HepG2 (cell line): ENCODE data around the gene DLL4. TPM values are rescaled to one million over a fixed set of nuclear protein-coding genes. Genes with fewer than 3 reads are reported as not detected.
A peak's percentile ranks its signal among the peaks of the same experiment; 100 is the strongest.

Experiments used
- DZIP1 ChIP-seq: sonication (generic); formaldehyde crosslinking; IDR thresholded peaks from 2 replicates; pipeline ENCODE4 v1.5.0; 2020; ENCODE audit warnings: mild to moderate bottlenecking, missing genetic modification reagents
- ELF4 ChIP-seq: sonication (generic); formaldehyde crosslinking; IDR thresholded peaks from 2 replicates; pipeline ENCODE4 v1.5.0; 2020; ENCODE audit warnings: missing genetic modification reagents, mild to moderate bottlenecking, moderate library complexity, borderline replicate concordance
- GATAD1 ChIP-seq: IDR thresholded peaks from 2 replicates; pipeline ENCODE4 v1.6.1; 2016; ENCODE audit warnings: missing genetic modification reagents, missing compliant biosample characterization
- NPAS2 ChIP-seq: sonication (generic); formaldehyde crosslinking; IDR thresholded peaks from 2 replicates; pipeline ENCODE4 v1.8.0; 2022; ENCODE audit warnings: mild to moderate bottlenecking, missing genetic modification reagents, borderline replicate concordance
- SALL2 ChIP-seq: sonication (generic); formaldehyde crosslinking; IDR thresholded peaks from 2 replicates; pipeline ENCODE4 v1.8.1; 2023; ENCODE audit warnings: mild to moderate bottlenecking, missing genetic modification reagents, inconsistent platforms
- SIN3A ChIP-seq: IDR thresholded peaks from 2 replicates; pipeline ENCODE4 v1.6.1; 2011; ENCODE audit warnings: low read depth, mild to moderate bottlenecking, control low read depth, low read length, borderline replicate concordance
- TEAD3 ChIP-seq: optimal IDR thresholded peaks from 2 replicates; pipeline ENCODE3; 2016; ENCODE audit warnings: borderline replicate concordance
- THAP9 ChIP-seq: sonication (generic); formaldehyde crosslinking; IDR thresholded peaks from 2 replicates; pipeline ENCODE4; 2020; ENCODE audit warnings: missing genetic modification reagents, mild to moderate bottlenecking, borderline replicate concordance
- ZC3H13 ChIP-seq: sonication (generic); formaldehyde crosslinking; IDR thresholded peaks from 2 replicates; pipeline ENCODE4 v1.8.1; 2023; ENCODE audit warnings: mild to moderate bottlenecking, missing genetic modification reagents, moderate library complexity
- ZMYM4 ChIP-seq: sonication (generic); formaldehyde crosslinking; IDR thresholded peaks from 2 replicates; pipeline ENCODE4 v1.8.1; 2023; ENCODE audit warnings: mild to moderate bottlenecking, missing genetic modification reagents
- ZNF367 ChIP-seq: sonication (generic); formaldehyde crosslinking; IDR thresholded peaks from 2 replicates; pipeline ENCODE4 v1.4.0; 2020; ENCODE audit warnings: missing genetic modification reagents, borderline replicate concordance
- ZNF639 ChIP-seq: conservative IDR thresholded peaks from 2 replicates; pipeline ENCODE4 v1.6.1; 2018; ENCODE audit warnings: missing genetic modification reagents
- polyA plus RNA-seq, 8 experiments: library from polyadenylated mRNA; depleted of rRNA in 3 of 8; stranded (reverse) in 7 of 8; unstranded in 1 of 8; fragments of >200 nt; fragmentation: Illumina TruSeq in 4 of 8; extraction: Trizol in 4 of 8; gene quantifications; 2 replicates each; pipeline versions ENCODE4 v1.2.1 to v1.2.3, GENCODE V29; 2011 to 2016; ENCODE audit warnings: low read depth in 4 of 8, missing spikeins in 1 of 8, mixed read lengths in 1 of 8; ENCODE audit not compliant: insufficient read depth in 1 of 8
- total RNA-seq, 5 experiments: library from RNA; depleted of rRNA; stranded (reverse); fragments of >200 nt; fragmentation: Illumina TruSeq; extraction: Trizol; gene quantifications; 2 replicates each; pipeline ENCODE4 v1.2.3, GENCODE V29; 2016; ENCODE audit warnings: low read depth in 1 of 5
- TF ChIP-seq, protein P1 (sequence below): sonication (generic); formaldehyde crosslinking; IDR thresholded peaks from 2 replicates; pipeline ENCODE4 v1.4.0; 2020; ENCODE audit warnings: missing genetic modification reagents, borderline replicate concordance
- TF ChIP-seq, protein P2 (sequence below): sonication (generic); formaldehyde crosslinking; IDR thresholded peaks from 2 replicates; pipeline ENCODE4 v1.5.1; 2020; ENCODE audit warnings: mild to moderate bottlenecking, missing genetic modification reagents

Gene DLL4
- total and polyA plus RNA-seq, 2 of the 13 experiments (the other 11 are each of a cell fraction or from before 2014, with no cell fraction given), result 0.20 to 0.25 TPM

DNA sequence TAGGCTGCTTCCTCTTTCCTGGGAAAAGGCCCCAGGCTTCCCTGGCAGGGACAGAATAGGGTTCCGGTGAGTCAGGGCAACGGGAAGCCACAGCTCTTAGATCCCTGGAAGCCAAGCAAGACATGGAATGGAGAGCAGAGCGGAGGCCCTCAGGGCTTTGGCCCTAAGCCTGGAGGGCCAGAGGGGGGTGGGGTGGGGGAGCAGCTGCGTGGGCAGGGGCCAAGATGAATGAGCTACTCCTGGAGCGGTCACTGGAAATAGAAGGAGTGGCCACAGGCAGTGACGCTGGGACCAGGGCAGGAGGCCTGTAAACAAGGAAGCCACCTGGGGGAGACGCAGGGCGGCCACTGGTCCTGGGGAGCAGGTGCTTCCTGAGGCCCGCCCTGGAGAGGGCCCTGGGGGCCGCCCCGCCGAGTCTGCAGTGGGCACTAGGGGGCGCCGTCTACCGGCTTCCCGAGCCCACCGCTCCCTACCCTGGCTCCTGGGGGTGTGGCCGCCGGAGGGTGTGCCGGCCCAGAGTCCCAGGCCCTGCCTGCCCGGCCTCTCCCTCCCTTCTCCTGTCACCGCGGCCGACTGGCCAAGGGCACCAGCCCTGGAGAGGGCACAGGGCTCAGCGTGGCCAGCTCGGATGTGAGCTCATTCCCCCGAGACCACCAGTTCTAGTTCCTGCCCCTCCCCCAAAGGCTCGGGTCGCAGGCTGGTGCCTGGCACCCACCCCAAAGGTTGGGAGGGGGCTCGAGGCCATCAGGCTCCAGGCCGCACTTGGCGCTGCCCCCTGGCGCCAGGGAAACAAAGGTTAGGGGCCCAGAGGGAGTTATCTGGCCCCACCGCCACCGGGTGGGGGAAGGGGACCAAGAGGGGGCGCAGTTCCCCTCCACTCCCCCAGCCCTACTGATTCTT is 22.8 kb upstream of the DLL4 start (continued):
- TF ChIP-seq, protein P1, sequence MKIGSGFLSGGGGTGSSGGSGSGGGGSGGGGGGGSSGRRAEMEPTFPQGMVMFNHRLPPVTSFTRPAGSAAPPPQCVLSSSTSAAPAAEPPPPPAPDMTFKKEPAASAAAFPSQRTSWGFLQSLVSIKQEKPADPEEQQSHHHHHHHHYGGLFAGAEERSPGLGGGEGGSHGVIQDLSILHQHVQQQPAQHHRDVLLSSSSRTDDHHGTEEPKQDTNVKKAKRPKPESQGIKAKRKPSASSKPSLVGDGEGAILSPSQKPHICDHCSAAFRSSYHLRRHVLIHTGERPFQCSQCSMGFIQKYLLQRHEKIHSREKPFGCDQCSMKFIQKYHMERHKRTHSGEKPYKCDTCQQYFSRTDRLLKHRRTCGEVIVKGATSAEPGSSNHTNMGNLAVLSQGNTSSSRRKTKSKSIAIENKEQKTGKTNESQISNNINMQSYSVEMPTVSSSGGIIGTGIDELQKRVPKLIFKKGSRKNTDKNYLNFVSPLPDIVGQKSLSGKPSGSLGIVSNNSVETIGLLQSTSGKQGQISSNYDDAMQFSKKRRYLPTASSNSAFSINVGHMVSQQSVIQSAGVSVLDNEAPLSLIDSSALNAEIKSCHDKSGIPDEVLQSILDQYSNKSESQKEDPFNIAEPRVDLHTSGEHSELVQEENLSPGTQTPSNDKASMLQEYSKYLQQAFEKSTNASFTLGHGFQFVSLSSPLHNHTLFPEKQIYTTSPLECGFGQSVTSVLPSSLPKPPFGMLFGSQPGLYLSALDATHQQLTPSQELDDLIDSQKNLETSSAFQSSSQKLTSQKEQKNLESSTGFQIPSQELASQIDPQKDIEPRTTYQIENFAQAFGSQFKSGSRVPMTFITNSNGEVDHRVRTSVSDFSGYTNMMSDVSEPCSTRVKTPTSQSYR (CRISPR knock-in tag), result peak; percentile 55; the same call in 1 of the 2 replicates
- TF ChIP-seq SALL2 (CRISPR knock-in tag) (peak; percentile 71; the same call in 1 of the 2 replicates), DZIP1 (CRISPR knock-in tag) (no peak), NPAS2 (CRISPR knock-in tag) (no peak), TEAD3 (no peak), SIN3A (peak; percentile 85; the same call in 1 of the 2 replicates), THAP9 (peak; percentile 63; the same call in 1 of the 2 replicates), ZNF367 (CRISPR knock-in tag) (no peak), ZC3H13 (CRISPR knock-in tag) (peak; percentile 68), ZNF639 (CRISPR knock-in tag) (no peak), ZMYM4 (CRISPR knock-in tag) (no peak), GATAD1 (no peak), ELF4 (CRISPR knock-in tag) (no peak)
- TF ChIP-seq, protein P2, sequence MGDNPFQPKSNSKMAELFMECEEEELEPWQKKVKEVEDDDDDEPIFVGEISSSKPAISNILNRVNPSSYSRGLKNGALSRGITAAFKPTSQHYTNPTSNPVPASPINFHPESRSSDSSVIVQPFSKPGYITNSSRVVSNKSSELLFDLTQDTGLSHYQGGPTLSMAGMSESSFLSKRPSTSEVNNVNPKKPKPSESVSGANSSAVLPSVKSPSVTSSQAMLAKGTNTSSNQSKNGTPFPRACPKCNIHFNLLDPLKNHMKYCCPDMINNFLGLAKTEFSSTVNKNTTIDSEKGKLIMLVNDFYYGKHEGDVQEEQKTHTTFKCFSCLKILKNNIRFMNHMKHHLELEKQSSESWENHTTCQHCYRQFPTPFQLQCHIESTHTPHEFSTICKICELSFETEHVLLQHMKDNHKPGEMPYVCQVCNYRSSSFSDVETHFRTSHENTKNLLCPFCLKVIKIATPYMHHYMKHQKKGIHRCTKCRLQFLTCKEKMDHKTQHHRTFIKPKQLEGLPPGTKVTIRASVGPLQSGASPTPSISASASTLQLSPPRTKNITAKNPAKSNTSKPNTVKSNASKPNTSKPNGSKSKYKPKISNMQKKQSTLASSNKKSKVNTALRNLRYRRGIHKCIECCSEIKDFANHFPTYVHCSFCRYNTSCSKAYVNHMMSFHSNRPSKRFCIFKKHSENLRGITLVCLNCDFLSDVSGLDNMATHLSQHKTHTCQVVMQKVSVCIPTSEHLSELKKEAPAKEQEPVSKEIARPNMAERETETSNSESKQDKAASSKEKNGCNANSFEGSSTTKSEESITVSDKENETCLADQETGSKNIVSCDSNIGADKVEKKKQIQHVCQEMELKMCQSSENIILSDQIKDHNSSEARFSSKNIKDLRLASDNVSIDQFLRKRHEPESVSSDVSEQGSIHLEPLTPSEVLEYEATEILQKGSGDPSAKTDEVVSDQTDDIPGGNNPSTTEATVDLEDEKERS (CRISPR knock-in tag), result no peak
